ENCODE results near the gene CLK3.
"Not testable (repeated sequence)": the region's sequence is repeated elsewhere in the genome, so short reads cannot be mapped to it uniquely, and the experiment has no call there.

The CLK3 gene

GRCh38 chr15:74661280-74661679 lies 45.6 kb downstream of the CLK3 start:
- H3K27me3 ChIP-seq (ENCODE audit: insufficient read depth, low read length); H3K36me3 ChIP-seq (ENCODE audit: insufficient read depth, low read length); H3K27ac ChIP-seq (ENCODE audit: low read depth, low read length); H3K4me3 ChIP-seq (ENCODE audit: low read depth, low read length); H2AFZ ChIP-seq (ENCODE audit: low read length, unreplicated experiment): not testable (repeated sequence)
- Histone ChIP-seq H3K4me1 (ENCODE audit: control insufficient read depth, insufficient read depth, low read length, unreplicated experiment) (peaks cover 23% of the 10 kb centered on the region), H3K79me2 (ENCODE audit: control insufficient read depth, insufficient read depth, low read length, unreplicated experiment) (peaks cover 29% of the 10 kb centered on the region)

- no peak overlapping the region for H3K27ac ChIP-seq (ENCODE audit: low read depth, low read length)
- no peak overlapping the region for H3K4me3 ChIP-seq (ENCODE audit: low read depth, low read length)
- no peak overlapping the region for H2AFZ ChIP-seq (ENCODE audit: low read length, unreplicated experiment)
- H3K27me3 ChIP-seq (ENCODE audit: insufficient read depth, low read length), result no peaks in the 10 kb centered on the region
- H3K79me2 ChIP-seq (ENCODE audit: control insufficient read depth, insufficient read depth, low read length, unreplicated experiment), result peaks cover 24% of the 10 kb centered on the region
- peaks cover 23% of the 10 kb centered on the region for H3K4me1 ChIP-seq (ENCODE audit: control insufficient read depth, insufficient read depth, low read length, unreplicated experiment)
- no peaks in the 10 kb centered on the region for H3K36me3 ChIP-seq (ENCODE audit: insufficient read depth, low read length)
Observed at GRCh38 chr15:74662064-74662860, 46.6 kb downstream of the CLK3 start.

- H3K79me2 ChIP-seq (ENCODE audit: control insufficient read depth, insufficient read depth, low read length, unreplicated experiment), result peaks cover 18% of the 10 kb centered on the region
- H3K4me3 ChIP-seq (ENCODE audit: low read depth, low read length), result no peak overlapping the region
- peaks cover 16% of the 10 kb centered on the region for H3K4me1 ChIP-seq (ENCODE audit: control insufficient read depth, insufficient read depth, low read length, unreplicated experiment)
- no peaks in the 10 kb centered on the region for H3K36me3 ChIP-seq (ENCODE audit: insufficient read depth, low read length)
- H3K27me3 ChIP-seq (ENCODE audit: insufficient read depth, low read length), result no peaks in the 10 kb centered on the region
- no peak overlapping the region for H2AFZ ChIP-seq (ENCODE audit: low read length, unreplicated experiment)
- H3K27ac ChIP-seq (ENCODE audit: low read depth, low read length), result peak overlapping the region; percentile 56
Observed at GRCh38 chr15:74663303-74664027, 47.8 kb downstream of the CLK3 start.

GRCh38 chr15:74664028-74664616 lies 48.5 kb downstream of the CLK3 start:
- peak overlapping the region; percentile 56 for H3K27ac ChIP-seq (ENCODE audit: low read depth, low read length)
- H3K27me3 ChIP-seq (ENCODE audit: insufficient read depth, low read length), result no peaks in the 10 kb centered on the region
- H2AFZ ChIP-seq (ENCODE audit: low read length, unreplicated experiment), result no peak overlapping the region
- H3K79me2 ChIP-seq (ENCODE audit: control insufficient read depth, insufficient read depth, low read length, unreplicated experiment), result peaks cover 14% of the 10 kb centered on the region
- H3K36me3 ChIP-seq (ENCODE audit: insufficient read depth, low read length), result no peaks in the 10 kb centered on the region
- H3K4me1 ChIP-seq (ENCODE audit: control insufficient read depth, insufficient read depth, low read length, unreplicated experiment), result peaks cover 16% of the 10 kb centered on the region
- H3K4me3 ChIP-seq (ENCODE audit: low read depth, low read length), result no peak overlapping the region

GRCh38 chr15:74664670-74665069 lies 49.0 kb downstream of the CLK3 start:
- H3K4me1 ChIP-seq (ENCODE audit: control insufficient read depth, insufficient read depth, low read length, unreplicated experiment), result peaks cover 16% of the 10 kb centered on the region
- no peak overlapping the region for H2AFZ ChIP-seq (ENCODE audit: low read length, unreplicated experiment)
- H3K36me3 ChIP-seq (ENCODE audit: insufficient read depth, low read length), result no peaks in the 10 kb centered on the region
- H3K79me2 ChIP-seq (ENCODE audit: control insufficient read depth, insufficient read depth, low read length, unreplicated experiment), result peaks cover 14% of the 10 kb centered on the region
- H3K27ac ChIP-seq (ENCODE audit: low read depth, low read length), result peak overlapping the region; percentile 56
- no peaks in the 10 kb centered on the region for H3K27me3 ChIP-seq (ENCODE audit: insufficient read depth, low read length)
- H3K4me3 ChIP-seq (ENCODE audit: low read depth, low read length), result no peak overlapping the region

GRCh38 chr15:74667975-74668374 lies 52.3 kb downstream of the CLK3 start:
- Histone ChIP-seq H3K4me1 (ENCODE audit: control insufficient read depth, insufficient read depth, low read length, unreplicated experiment) (peaks cover 16% of the 10 kb centered on the region), H3K4me3 (ENCODE audit: low read depth, low read length) (no peak overlapping the region), H3K36me3 (ENCODE audit: insufficient read depth, low read length) (peaks cover 2% of the 10 kb centered on the region; the same call in 1 of the 2 replicates), H3K27me3 (ENCODE audit: insufficient read depth, low read length) (no peaks in the 10 kb centered on the region), H3K79me2 (ENCODE audit: control insufficient read depth, insufficient read depth, low read length, unreplicated experiment) (peaks cover 10% of the 10 kb centered on the region), H3K27ac (ENCODE audit: low read depth, low read length) (no peak overlapping the region), H2AFZ (ENCODE audit: low read length, unreplicated experiment) (no peak overlapping the region)

- Histone ChIP-seq H3K4me1 (ENCODE audit: control insufficient read depth, insufficient read depth, low read length, unreplicated experiment) (peaks cover 2% of the 10 kb centered on the region), H3K27ac (ENCODE audit: low read depth, low read length) (no peak overlapping the region), H2AFZ (ENCODE audit: low read length, unreplicated experiment) (no peak overlapping the region), H3K36me3 (ENCODE audit: insufficient read depth, low read length) (peaks cover 3% of the 10 kb centered on the region; the same call in 1 of the 2 replicates), H3K4me3 (ENCODE audit: low read depth, low read length) (no peak overlapping the region), H3K27me3 (ENCODE audit: insufficient read depth, low read length) (no peaks in the 10 kb centered on the region), H3K79me2 (ENCODE audit: control insufficient read depth, insufficient read depth, low read length, unreplicated experiment) (peaks cover 10% of the 10 kb centered on the region)
Observed at GRCh38 chr15:74669627-74670026, 54.0 kb downstream of the CLK3 start.

- Histone ChIP-seq H2AFZ (ENCODE audit: low read length, unreplicated experiment) (no peak overlapping the region), H3K4me3 (ENCODE audit: low read depth, low read length) (no peak overlapping the region), H3K4me1 (ENCODE audit: control insufficient read depth, insufficient read depth, low read length, unreplicated experiment) (no peaks in the 10 kb centered on the region), H3K79me2 (ENCODE audit: control insufficient read depth, insufficient read depth, low read length, unreplicated experiment) (peaks cover 23% of the 10 kb centered on the region), H3K36me3 (ENCODE audit: insufficient read depth, low read length) (peaks cover 3% of the 10 kb centered on the region; the same call in 1 of the 2 replicates), H3K27ac (ENCODE audit: low read depth, low read length) (no peak overlapping the region), H3K27me3 (ENCODE audit: insufficient read depth, low read length) (no peaks in the 10 kb centered on the region)
Observed at GRCh38 chr15:74674161-74674560, 58.5 kb downstream of the CLK3 start.

GRCh38 chr15:74676801-74677200 lies 61.2 kb downstream of the CLK3 start:
- Histone ChIP-seq H3K27ac (ENCODE audit: low read depth, low read length) (no peak overlapping the region), H3K79me2 (ENCODE audit: control insufficient read depth, insufficient read depth, low read length, unreplicated experiment) (peaks cover 33% of the 10 kb centered on the region)

More at GRCh38 chr15:74676801-74677200, 61.2 kb downstream of the CLK3 start:
- Histone ChIP-seq H3K27me3 (ENCODE audit: insufficient read depth, low read length) (no peaks in the 10 kb centered on the region), H3K4me3 (ENCODE audit: low read depth, low read length) (no peak overlapping the region), H3K36me3 (ENCODE audit: insufficient read depth, low read length) (peaks cover 3% of the 10 kb centered on the region; the same call in 1 of the 2 replicates), H2AFZ (ENCODE audit: low read length, unreplicated experiment) (no peak overlapping the region), H3K4me1 (ENCODE audit: control insufficient read depth, insufficient read depth, low read length, unreplicated experiment) (no peaks in the 10 kb centered on the region)

Data from ACC112 (cell line).